GM19324 (cell line): ENCODE measurements around the gene MRRF.

Experiments
- ATAC-seq: cut with Tn5 transposase; IDR thresholded peaks from one replicate; pipeline ENCODE4 v1.9.1; 2021; ENCODE audit warnings: mild to moderate bottlenecking, moderate library complexity; ENCODE audit not compliant: unreplicated experiment, low FRiP score

Gene MRRF

DNA sequence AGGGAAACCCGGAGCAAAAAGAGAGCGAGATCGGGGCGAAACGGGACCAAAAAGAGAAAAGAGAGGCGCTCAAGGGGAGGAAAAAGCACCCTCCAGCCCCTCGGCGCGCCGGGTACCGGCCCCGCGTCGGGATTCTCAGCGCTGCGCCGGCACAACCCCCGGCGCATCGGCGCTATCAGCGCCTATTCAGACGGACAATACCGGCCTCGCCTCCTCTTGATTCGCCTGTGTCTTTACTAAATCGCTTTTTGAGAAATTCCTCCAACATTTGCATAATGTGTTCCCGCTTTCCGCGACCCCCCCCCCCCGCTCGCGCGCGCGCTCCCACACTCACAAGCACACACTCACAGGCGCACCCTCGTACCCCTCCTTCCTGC is 36.5 kb upstream of the MRRF start:
- no peak for ATAC-seq

DNA sequence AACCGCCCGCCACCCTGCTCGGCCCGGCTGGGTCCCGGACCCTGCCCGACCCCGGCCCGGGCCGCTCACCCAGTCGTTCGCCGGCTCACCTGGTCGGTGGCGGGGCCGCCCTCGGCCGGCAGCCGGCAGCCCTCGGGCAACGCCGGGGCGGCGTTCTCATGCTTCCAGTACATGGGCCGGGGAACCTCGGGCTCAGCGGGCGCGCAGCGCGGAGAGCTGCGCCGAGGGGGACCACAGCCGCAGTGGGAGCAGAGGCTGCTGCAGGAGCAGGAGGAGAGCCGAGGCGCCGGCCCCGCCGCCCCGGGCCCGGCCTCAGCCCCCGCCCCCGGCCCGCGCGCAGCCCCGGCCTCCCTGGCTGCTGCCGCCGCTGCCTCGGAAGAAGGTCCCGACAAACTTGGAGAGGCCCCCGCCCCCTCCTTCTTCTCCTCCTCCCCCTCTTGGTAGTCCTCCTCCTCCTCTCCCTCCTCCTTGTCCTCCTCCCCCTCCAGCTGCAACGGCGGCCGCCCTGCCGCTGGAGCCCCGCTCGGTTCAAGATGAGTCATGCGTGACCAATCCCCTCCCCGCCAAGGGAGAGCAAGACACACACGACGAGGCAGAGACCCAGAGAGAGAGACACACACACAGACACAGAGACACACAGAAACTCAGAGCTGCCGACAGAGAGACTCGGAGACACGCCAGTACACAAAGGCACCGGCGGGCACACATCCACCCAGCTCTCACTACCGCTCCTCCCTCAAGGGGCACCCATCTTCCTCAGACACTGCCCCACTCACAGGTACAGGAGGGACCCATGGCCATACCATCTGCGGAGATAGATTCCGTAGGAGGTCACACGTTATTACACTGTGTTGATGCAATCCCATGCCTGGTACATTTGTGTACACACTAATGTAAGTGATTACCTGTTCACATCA is 35.9 kb upstream of the MRRF start, which contains the start of gene LHX6:
Gene LHX6 (minus strand): TSS at position 390 of the 917 bp plus-strand sequence. CDS start 217 bp downstream, at position 173.
- no peak for ATAC-seq

DNA sequence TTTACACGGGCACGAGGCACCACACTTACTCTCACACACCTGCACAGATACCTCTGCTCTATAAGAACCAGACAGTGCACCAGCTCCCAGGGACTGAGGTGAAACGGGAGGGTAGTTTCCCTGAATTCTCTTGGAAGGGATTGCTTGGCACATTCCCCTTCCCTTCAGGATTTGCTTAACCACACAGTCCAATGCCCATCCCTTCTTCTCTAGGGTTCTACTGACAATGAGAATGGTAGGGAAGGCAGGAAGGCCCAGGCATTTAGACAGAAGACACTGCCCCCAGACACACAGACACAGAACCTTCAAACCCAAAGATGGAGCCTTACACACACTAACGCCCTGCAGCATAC is 35.2 kb upstream of the MRRF start:
- ATAC-seq, result no peak

DNA sequence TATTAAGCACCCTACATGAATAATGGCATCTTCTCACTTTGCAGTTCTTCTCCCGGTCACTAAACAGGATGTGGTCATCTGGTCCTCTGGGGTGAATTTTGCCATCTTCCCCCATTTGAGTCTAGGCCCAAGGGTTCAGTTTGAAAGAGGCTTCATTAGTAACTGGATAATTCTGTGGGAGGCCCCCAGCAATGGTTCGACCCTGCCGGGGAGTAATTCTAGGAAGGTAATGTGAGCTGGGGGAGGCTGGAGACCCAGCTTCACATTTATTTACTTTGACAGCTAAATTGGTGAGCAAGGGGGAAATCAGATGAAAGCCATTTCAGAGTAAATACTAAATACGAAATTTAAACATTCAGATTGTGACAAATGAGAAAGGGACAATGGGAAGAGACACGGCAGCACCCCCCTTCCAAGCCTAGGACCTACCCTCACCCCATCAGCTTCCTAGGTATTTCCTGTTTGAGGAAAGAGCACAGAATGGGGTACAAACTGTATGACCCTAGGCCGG is 31.8 kb upstream of the MRRF start:
- ATAC-seq, result no peak

DNA sequence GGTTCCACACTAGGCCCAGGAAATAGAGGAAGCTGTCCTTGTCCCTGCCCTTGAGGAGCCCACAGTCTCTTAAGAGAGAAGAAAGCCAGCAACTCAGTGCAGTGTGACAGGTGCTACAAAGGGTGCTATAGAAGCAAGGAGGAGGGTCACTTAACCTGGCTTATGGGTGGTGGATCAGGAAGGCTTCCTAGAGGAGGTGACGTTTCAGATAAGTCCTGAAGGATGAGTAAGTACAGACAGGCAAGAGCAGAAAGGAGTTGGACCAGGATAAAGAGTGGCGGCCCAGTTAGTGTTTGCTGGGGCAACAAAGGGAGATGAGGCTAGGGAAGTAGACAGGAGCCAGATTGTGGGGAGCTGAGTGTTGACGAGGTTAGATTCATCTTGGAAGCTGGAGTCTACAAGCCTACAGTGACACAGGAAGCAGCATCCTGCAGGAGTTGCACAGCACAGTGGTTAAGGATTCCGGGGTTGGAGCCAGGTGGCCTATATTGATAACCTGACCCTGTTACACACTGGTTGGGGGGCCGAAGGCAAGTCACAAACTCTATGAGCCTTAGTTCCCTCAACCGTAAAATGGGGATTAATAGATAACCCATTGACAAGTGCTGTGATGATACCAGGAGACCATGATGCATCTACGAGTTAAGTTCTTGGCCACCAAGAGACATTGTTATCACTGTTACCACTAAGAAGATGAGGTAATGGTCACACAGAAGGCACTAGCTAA is 30.5 kb upstream of the MRRF start:
- ATAC-seq, result no peak

DNA sequence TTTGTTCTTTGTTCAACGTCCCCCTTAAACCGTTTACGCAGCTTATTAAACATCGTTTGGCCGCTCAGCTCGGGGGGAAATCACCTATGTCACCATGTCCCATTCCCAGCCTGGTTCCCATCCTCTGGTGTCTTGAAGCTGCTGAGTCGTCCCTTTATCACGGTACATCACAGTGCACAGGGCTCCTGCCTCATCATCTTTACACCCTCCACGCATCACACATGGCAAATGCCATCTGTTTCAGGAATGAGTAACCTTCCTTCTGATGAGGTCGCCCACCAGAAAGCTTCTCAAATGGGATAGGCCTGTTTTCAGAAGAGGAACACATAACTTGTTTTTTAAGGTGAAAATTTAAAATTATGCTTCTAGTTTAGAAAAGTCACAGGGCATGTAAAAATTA is 28.0 kb upstream of the MRRF start:
- no peak for ATAC-seq

DNA sequence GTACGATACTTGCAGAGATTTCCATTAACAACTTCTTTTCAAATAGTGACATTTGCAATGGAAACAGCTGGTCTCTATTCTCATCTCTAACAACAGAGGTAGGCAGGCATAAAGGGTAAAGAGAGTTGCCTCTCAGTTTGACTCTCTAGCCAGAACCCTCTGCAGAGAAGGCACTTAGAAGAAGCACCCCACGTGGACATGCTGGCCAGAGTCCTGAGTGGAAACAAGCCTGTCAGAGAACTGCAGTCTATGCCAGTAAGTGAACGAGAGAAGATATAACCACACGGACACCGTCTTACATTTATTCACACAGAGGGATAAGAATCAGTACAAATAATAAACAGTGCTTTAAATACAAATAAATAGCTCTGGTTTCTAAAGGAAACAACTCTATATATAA is 25.0 kb upstream of the MRRF start:
- ATAC-seq, result no peak

DNA sequence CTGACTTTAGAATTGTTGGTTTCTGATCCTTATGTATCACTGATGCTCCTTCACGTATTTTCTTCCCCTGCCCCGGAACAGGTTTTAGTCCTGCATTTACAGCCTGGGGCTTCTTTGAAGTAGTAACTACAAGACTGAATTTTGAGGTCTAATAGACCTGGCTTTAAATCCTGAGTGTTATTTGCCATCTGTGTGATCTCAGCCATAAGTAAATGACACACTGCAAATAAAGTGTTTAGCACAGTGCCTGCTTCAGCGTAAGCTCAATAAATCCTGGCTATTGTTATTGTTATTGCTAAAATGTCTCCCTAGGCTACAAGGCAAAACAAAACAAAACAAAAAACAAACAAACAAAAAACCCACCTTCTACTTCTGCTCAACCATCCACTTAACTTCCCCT is 20.3 kb upstream of the MRRF start:
- no peak for ATAC-seq

DNA sequence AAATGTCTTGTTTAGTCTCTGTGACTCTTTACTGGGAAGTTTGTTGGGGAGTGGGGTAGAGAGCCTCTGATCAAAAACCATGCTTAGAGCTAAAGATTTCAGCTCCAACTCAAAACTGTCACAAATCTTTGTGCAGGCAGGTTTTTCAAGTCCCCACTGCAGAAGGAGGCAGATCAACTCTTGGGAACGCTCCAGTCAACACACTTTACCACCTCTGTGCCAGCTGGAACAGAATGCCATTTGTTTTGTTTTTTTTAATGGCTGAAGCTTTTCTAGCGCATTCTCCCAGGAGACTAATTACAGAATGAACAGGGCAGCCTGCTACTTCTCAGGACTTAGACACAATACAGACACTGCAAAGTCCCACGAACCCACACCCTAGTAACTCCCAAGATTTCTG is 18.0 kb upstream of the MRRF start:
- no peak for ATAC-seq

DNA sequence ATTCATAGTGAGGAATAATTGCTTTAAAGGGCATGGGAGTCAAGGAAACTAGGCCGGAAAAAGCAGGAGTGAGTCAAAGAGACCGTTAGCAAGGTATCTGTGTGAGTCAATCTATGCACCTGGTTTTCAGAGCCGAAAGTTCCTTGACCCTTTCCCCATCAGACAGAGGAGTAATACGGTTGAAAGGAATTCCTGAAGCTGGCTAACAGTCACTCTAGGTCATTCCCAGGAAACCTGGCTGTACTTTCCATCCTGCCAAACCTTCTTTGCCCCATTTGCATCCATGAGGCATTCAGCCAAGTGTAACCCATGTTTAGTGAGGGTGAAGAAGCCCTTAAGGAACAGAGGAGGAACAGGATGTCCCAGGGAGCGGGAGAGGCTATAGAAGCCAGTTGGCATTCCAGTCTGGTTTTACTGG is 16.2 kb upstream of the MRRF start:
- no peak for ATAC-seq

DNA sequence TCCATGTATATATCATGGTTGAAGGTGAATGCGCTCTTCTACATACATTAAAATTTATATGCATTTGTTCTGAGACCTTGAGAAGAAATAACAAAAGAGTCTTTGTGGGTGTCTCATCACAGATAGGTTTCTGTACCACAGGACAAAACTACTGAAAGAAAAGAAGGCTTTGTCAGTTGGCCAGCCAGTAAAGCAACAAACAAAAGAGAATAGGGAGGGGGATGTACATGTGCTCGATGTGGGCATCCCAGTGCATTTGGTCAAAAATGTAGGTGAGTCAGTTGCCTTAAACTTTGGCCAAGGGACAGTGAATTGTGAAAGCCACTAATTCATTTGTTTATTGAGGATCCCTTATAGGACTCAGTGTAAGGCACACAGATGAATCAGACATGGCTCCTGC is 13.3 kb upstream of the MRRF start:
- ATAC-seq, result no peak

DNA sequence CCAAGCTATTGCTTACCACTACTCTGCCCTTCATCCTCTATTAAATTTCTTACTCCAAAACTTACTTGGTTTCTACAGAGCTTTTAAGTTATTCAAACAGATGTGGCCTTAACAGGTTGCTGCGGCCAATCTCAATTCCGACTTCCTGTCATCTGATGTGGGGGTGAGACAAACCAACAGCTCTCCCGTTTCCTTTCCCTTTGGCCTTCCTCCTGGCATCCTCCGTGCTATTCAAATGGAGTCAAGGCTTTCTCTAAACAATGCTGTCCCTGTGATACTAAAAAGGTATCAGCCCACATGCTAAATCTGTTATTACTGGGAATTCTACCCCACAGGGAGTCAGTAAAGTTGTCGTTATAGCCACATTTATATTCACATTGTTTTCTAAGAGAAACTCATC is 11.9 kb upstream of the MRRF start:
- ATAC-seq, result no peak

DNA sequence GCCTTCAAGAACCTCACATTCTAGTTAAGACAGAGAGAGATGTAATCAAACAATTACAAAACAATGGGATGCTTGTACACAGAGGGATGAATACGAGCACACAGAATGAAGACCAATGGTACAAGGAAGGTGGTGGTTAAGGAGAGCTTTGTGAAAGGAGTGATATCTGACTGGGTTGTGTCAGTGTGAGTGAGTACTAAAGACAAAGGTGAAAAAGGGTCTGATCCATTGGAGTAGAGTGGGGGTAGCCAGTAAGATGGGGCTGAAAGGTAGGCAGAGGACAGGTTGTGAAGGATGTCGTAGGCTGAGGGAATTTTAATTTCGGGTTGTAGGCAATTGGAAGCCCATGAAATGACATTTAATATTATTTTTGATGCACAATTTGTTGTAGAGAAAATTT is 9.9 kb upstream of the MRRF start:
- no peak for ATAC-seq

DNA sequence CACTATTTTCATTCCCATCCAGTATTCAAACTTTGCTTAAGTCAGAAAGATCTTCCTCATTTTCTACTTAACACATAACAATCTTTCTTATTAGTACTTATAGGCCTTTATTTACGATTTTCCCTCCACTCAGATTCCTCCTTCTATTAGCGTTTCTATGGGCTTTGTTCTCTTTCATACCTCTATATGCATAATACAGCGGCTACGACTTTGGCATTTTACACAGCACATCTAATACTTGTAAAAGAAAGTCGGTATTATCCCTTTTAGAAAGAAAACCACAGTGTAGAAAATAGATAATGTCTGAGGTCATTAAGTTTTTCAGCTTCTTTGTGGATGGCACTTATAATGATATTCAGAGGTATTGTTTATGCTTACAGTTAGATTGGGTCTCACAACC is 8.5 kb upstream of the MRRF start:
- no peak for ATAC-seq

DNA sequence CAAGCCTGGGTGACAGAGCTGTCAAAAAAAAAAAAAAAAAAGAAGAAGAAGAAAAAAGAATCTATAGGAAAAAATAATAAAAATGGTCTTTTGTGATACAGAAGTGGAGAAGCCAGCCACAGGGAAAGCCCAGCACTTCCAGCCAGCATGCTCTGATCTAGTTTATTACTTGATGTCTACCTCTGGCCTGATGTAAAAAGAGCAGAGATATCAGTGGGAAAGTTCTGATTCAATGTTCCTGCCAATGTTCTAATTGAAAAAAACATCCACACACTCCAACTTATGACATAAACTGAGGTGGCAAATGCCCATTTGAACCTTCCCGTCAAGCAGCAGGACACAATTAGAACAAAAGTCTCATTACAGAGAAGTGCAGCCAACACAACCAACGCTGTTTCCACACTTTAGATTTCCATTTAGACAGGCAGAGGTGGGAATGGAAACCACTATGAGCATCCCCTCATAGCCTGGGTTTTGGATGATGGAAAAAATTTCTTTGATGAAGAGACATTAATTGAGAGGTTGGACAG is 5.7 kb upstream of the MRRF start:
- ATAC-seq, result no peak

DNA sequence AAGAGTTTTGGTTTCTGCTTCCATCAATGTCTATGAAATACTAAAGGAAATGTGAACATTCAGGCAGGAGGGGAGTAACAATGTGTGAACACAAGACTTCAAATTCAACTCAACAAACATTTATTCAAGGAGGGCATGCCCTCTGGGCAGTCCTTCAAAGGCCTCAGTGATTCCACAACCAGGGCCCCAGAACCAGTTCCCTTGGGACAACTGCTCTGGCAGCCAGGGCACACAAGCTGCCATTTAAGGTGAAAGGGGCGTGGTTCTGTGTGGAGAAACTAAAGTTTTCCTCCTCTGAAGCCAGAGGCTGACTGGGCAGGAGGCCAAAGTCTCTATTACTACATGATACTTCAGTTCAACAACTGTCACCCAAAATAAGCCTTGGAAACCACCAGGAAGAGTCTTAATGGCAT is 3.2 kb upstream of the MRRF start:
- no peak for ATAC-seq

DNA sequence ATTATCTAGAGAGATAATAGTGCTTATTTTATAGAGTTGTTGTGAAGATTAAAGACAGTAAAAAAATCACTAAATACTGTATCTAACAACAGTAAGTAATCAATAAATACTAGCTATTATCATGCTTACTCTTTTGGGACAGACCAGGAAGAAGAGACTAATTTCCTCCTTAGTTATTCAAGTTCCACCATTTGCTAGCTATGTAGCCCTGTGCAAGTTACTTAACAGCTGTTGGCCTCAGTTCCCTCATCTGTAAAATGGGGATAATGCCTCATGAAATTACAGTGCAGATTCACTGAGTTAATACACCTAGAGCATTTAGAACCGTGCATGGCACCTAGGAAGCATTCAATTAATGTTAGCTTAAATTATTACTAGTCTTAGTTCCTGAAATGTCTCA is 2.6 kb upstream of the MRRF start:
- ATAC-seq, result no peak

DNA sequence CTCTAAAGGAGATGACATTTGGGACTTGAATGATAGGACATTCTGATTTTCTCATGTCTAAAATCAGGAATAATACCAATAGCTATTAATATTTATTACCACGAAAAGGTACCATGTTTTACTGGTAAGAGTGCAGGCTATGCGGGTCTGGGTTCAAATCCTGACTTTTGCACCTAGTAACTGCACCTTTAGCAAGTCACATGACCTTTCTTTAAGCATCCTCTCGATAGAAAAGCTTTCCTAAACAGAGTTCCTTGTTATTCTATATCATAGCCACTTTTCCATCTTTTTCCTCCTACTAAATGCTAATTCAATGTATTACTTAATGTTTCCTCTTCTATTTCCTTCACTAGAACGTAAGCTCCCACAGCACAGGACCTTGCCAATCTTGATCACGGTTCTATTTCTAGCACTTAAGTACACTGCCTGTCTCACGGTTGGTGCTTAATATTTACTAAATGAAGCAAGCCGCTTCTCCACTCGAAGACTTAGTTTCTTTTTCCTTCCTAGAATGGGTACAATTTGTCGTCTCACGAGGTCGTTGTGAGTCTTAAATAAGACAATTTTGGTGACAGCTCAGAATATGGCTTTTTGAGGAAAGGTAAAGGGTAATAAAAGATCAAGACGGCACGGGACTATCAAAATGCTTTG is 858 bp upstream of the MRRF start:
- ATAC-seq, result no peak

DNA sequence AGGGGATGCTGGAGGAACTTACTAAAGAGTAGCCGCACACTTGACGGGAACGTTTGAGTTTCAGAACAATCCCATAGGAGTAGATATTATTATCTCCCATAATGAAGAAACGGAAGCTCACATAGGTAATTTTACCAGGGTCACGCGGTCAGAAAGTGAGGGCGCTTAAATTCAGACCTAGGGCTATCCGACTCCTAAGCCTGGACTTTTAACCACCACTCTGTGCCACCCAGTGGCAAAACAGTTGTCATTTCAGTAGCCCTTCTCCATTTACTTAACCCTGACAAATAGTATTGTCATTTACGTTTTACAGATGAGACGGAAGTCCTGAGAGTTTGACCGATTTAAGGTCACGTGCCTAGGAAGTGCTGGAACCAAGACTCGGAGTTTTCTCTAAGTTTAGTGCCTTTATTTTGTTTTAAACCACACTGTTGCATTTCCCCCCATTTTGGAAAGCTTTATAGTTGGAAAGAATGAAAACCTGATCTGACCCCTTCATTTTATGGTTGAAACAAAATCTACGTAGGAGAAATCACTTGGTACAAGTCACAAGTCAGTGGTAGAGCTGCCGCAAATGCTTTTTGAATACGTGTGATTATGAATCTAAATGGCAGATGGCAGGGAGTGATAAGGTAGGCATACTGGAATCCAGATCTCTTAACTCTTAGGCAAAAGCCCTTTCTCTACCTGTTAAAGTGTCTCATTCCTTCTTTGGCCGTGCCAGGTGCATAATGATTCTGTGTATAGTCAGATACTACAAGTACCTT is 650 bp downstream of the MRRF start:
- ATAC-seq, result peak; percentile 18
